ENCODE measurements around the gene XPO4. TPM values are rescaled to one million over a fixed set of nuclear protein-coding genes. Genes with fewer than 3 reads are reported as not detected.
A peak's percentile ranks its signal among the peaks of the same experiment; 100 is the strongest.

The XPO4 gene
- total and polyA plus RNA-seq, 2 donors (not counting 3 experiments of a cell fraction or from before 2014, with no cell fraction given): 6.0 to 22.5 TPM

DNA sequence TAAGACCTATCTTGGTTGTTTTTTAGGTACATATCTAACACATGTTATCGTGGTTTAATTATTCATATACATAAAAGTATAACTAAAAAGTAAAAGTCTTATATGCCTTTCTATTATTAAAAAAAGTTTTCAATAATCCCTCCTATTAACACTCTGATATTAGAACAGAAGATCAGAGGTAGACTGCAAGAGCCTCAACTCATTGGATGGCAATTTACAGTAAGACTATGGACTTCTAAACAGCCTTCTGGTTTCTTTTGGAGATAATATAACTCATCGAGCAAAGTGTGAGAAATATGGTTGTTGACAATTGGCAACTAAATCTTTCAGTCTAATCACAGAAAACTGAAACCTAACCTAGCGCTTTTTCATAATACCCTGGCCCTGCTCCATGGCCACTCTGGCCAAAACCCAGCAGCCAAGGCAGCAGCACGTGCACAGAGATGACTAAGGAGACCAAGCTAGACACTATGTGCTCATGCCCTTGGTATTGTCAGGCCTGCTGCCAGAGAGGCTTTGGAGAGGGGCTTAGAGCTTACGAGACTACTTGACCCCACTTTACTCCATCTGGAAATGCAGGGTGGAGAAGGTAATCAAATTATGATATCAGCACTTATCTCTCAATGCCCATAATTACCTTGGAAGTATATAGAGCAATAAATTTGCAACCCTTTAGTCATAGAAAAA, 88.2 kb downstream of the XPO4 start:
- H3K4me1 ChIP-seq (ENCODE audit: control insufficient read depth, extremely low read depth, insufficient read depth, low read length): peaks cover 44% of the 10 kb centered on the region
- DNase-seq (ENCODE audit: low read depth, low spot score): peak; percentile 98
- ChIA-PET CTCF (interaction anchor here (0.6 to 6.7 kb wide), 10 partner anchors 10 to 321 kb away, joined by 3 to 96 read pairs (median 5); no protein-coding TSS in a partner anchor), POLR2A (interaction anchor here (0.6 to 1.7 kb wide), 3 partner anchors 12 to 100 kb away, joined by 3 to 6 read pairs (median 3); no protein-coding TSS in a partner anchor)
- intact Hi-C loops (cut with micrococcal nuclease): loop anchor here (1.0 to 2.0 kb wide), 7 partner anchors 13 to 265 kb away; no protein-coding TSS in a partner anchor
- H3K4me3 ChIP-seq (replicated peaks in 1 of 3; ENCODE audit: insufficient read depth in 1 of 3, low read depth in 1 of 3, low read length in 3 of 3): peak overlapping the region in 1 of 3 experiments; percentile 30
- H4K20me1 ChIP-seq (replicated peaks; ENCODE audit: control insufficient read depth, extremely low read depth, insufficient read depth, low read length): no peaks in the 10 kb centered on the region
- H3K36me3 ChIP-seq (ENCODE audit: control insufficient read depth in 2 of 2, extremely low read depth in 1 of 2, insufficient read depth in 2 of 2, low read length in 2 of 2): no peaks in the 10 kb centered on the region
- TF ChIP-seq, protein P1, sequence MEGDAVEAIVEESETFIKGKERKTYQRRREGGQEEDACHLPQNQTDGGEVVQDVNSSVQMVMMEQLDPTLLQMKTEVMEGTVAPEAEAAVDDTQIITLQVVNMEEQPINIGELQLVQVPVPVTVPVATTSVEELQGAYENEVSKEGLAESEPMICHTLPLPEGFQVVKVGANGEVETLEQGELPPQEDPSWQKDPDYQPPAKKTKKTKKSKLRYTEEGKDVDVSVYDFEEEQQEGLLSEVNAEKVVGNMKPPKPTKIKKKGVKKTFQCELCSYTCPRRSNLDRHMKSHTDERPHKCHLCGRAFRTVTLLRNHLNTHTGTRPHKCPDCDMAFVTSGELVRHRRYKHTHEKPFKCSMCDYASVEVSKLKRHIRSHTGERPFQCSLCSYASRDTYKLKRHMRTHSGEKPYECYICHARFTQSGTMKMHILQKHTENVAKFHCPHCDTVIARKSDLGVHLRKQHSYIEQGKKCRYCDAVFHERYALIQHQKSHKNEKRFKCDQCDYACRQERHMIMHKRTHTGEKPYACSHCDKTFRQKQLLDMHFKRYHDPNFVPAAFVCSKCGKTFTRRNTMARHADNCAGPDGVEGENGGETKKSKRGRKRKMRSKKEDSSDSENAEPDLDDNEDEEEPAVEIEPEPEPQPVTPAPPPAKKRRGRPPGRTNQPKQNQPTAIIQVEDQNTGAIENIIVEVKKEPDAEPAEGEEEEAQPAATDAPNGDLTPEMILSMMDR (IDR thresholded peaks at IDR 0.05; ENCODE audit: extremely low read depth in 1 of 2, insufficient read depth in 1 of 2, low read depth in 1 of 2, low read length in 2 of 2): no peak
- TF ChIP-seq MAX (IDR thresholded peaks at IDR 0.05; ENCODE audit: insufficient read depth, insufficient read length) (peak; percentile 91), JUN (IDR thresholded peaks at IDR 0.05; ENCODE audit: borderline replicate concordance, insufficient read depth, insufficient read length, low read depth) (peak; percentile 97), EZH2 (IDR thresholded peaks at IDR 0.05; ENCODE audit: borderline replicate concordance, low read depth, low read length, severe bottlenecking) (no peak), POLR2A (IDR thresholded peaks at IDR 0.05; ENCODE audit: low read depth, low read length) (no peak), MYC (IDR thresholded peaks at IDR 0.05; ENCODE audit: low read depth, low read length) (peak; percentile 95), POLR2AphosphoS5 (IDR thresholded peaks at IDR 0.05; ENCODE audit: insufficient read depth, low read depth, low read length) (peak; percentile 67), GATA2 (IDR thresholded peaks at IDR 0.05; ENCODE audit: insufficient read depth, insufficient read length, low read depth, low read length) (peak; percentile 66), FOS (IDR thresholded peaks at IDR 0.05; ENCODE audit: borderline replicate concordance, insufficient read depth, low read length) (peak; percentile 63)
- H3K27me3 ChIP-seq (ENCODE audit: control insufficient read depth in 2 of 2, insufficient read depth in 2 of 2, low read length in 2 of 2): no peaks in the 10 kb centered on the region
- H3K9me1 ChIP-seq (replicated peaks; ENCODE audit: control insufficient read depth, extremely low read depth, insufficient read depth, low read length): no peaks in the 10 kb centered on the region
- H3K79me2 ChIP-seq (ENCODE audit: control insufficient read depth, insufficient read depth, low read length): peaks cover 10% of the 10 kb centered on the region
- no peak overlapping the region for H2AFZ ChIP-seq (ENCODE audit: low read depth, low read length)
- peak overlapping the region; percentile 81 for H3K4me2 ChIP-seq (ENCODE audit: insufficient read depth, low read length)
- dilution Hi-C loops (cut with MboI; ENCODE audit: extremely low pct_ligation_motif_present, low sequenced_read_pairs): no loop called here
- peak overlapping the region; percentile 96 for H3K9ac ChIP-seq (replicated peaks; ENCODE audit: extremely low read depth, insufficient read depth, low read length)
- no peaks in the 10 kb centered on the region for H3K9me3 ChIP-seq (replicated peaks; ENCODE audit: control insufficient read depth, insufficient read depth, low read length)
- BruUV-seq (replicated peaks): TSS peak; percentile 59
- H3K27ac ChIP-seq (ENCODE audit: insufficient read depth, low read depth, low read length): peak overlapping the region; percentile 99
- FAIRE-seq: peak; percentile 92

Measured in endothelial cell of umbilical vein (primary cell).